HFFc6 (cell line): ENCODE measurements around the gene PPP1R9B. TPM values are rescaled to one million over a fixed set of nuclear protein-coding genes. Genes with fewer than 3 reads are reported as not detected.

Experiments used
- DNase-seq: peaks from one replicate; pipeline ENCODE4 v3.0.0-alpha.2; 2018
- H3K27ac Mint-ChIP-seq: 2 replicates; pipeline ENCODE4 v1.8.0; 2020; ENCODE audit warnings: mild to moderate bottlenecking, mixed read lengths
- H3K27me3 Mint-ChIP-seq: 2 replicates; pipeline ENCODE4 v1.8.0; 2021; ENCODE audit warnings: mild to moderate bottlenecking, moderate library complexity, mixed read lengths; ENCODE audit not compliant: insufficient read depth
- H3K36me3 Mint-ChIP-seq: 2 replicates; pipeline ENCODE4 v1.8.0; 2021; ENCODE audit warnings: low read depth, mixed read lengths
- H3K4me1 Mint-ChIP-seq: 2 replicates; pipeline ENCODE4 v1.8.0; 2020; ENCODE audit warnings: low read depth, mixed read lengths
- H3K4me3 Mint-ChIP-seq: 2 replicates; pipeline ENCODE4 v1.8.0; 2020; ENCODE audit warnings: mild to moderate bottlenecking, moderate library complexity, mixed read lengths
- H3K9me3 Mint-ChIP-seq: 2 replicates; pipeline ENCODE4 v1.8.0; 2020; ENCODE audit warnings: mild to moderate bottlenecking, mixed read lengths
- CTCF ChIP-seq: fragments of 200-600 bp; sonication (generic); IDR thresholded peaks from 2 replicates; pipeline ENCODE4 v1.5.0; 2021; ENCODE audit warnings: antibody characterized with exemption, mild to moderate bottlenecking
- total RNA-seq, 6 experiments: library from RNA; stranded (reverse); fragmentation: NEBNext Ultra II Directional; extraction: Animal tissue kit (Norgen Biotek cat#: 25700); gene quantifications; 2 replicates in 1 of 6; 3 replicates in 5 of 6; pipeline ENCODE4 v1.2.3, GENCODE V29; 2021

Gene PPP1R9B
- total RNA-seq, 6 experiments from 2014 or later = 66.4 to 78.5 (median 68.7) TPM

- DNase-seq = no peak
- Mint-ChIP-seq H3K27me3 (peaks cover 2% of the 10 kb centered on the region), H3K4me3 (peak overlapping the region; percentile 94), H3K9me3 (no peaks in the 10 kb centered on the region), H3K27ac (peak overlapping the region; percentile 88), H3K36me3 (peaks cover 27% of the 10 kb centered on the region), H3K4me1 (peaks cover 48% of the 10 kb centered on the region)
- TF ChIP-seq CTCF = peak; percentile 51
Observed at GRCh38 chr17:50146230-50146926, 4.1 kb downstream of the PPP1R9B start.

- H3K36me3 Mint-ChIP-seq = peaks cover 34% of the 10 kb centered on the region
- TF ChIP-seq CTCF = no peak
Observed at GRCh38 chr17:50145532-50146229, 4.8 kb downstream of the PPP1R9B start.

GRCh38 chr17:50144845-50145531 is 5.5 kb downstream of the PPP1R9B start:
- H3K36me3 Mint-ChIP-seq = peaks cover 39% of the 10 kb centered on the region
- no peak for DNase-seq
- peaks cover 2% of the 10 kb centered on the region for H3K27me3 Mint-ChIP-seq
- peak overlapping the region; percentile 48; the same call in 1 of the 2 replicates for H3K27ac Mint-ChIP-seq
- H3K4me1 Mint-ChIP-seq = peaks cover 59% of the 10 kb centered on the region
- no peak for TF ChIP-seq CTCF
- H3K9me3 Mint-ChIP-seq = no peaks in the 10 kb centered on the region
- H3K4me3 Mint-ChIP-seq = no peak overlapping the region; the same call in 1 of the 2 replicates

More at GRCh38 chr17:50145532-50146229, 4.8 kb downstream of the PPP1R9B start:
- DNase-seq = no peak
- Mint-ChIP-seq H3K4me3 (peak overlapping the region; percentile 56), H3K27ac (peak overlapping the region; percentile 48), H3K27me3 (peaks cover 2% of the 10 kb centered on the region), H3K9me3 (no peaks in the 10 kb centered on the region), H3K4me1 (peaks cover 52% of the 10 kb centered on the region)

GRCh38 chr17:50144355-50144754 is 6.1 kb downstream of the PPP1R9B start:
- Mint-ChIP-seq H3K9me3 (no peaks in the 10 kb centered on the region), H3K4me3 (no peak overlapping the region), H3K4me1 (peaks cover 63% of the 10 kb centered on the region), H3K27me3 (peaks cover 2% of the 10 kb centered on the region), H3K27ac (peak overlapping the region; percentile 20; the same call in 1 of the 2 replicates), H3K36me3 (peaks cover 44% of the 10 kb centered on the region)
- no peak for TF ChIP-seq CTCF
- no peak for DNase-seq

- H3K4me1 Mint-ChIP-seq = peaks cover 63% of the 10 kb centered on the region
- TF ChIP-seq CTCF = no peak
- H3K4me3 Mint-ChIP-seq = no peak overlapping the region
- peaks cover 45% of the 10 kb centered on the region for H3K36me3 Mint-ChIP-seq
- no peak overlapping the region for H3K27ac Mint-ChIP-seq
- H3K27me3 Mint-ChIP-seq = peaks cover 2% of the 10 kb centered on the region
- DNase-seq = no peak
- H3K9me3 Mint-ChIP-seq = no peaks in the 10 kb centered on the region
Observed at GRCh38 chr17:50143461-50144176, 6.9 kb downstream of the PPP1R9B start.
